ENCODE measurements around the gene SPA17.

DNA sequence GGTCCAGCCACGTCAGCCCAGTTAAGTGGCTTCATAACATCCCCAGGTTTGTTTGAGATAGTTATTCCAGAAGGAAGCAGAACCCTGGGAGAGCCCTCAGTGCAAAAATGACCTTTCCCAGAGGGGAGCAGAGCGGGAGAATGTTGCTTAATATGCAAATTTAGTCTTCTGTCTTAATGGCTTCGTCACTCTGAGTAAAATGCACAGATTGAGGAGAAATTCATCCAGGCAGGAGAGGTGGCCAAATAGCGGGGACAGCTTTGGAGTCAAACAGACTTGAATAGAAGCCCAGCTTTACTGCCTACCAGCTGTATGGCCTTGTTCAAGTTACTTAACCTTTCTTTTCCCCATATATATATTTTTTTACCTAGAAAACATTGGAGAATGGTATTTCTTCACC, 53.8 kb downstream of the SPA17 start:
- TF ChIP-seq CBFB (CRISPR knock-in tag; IDR thresholded peaks at IDR 0.05; ENCODE audit: low read depth) = no peak
- no peak for TF ChIP-seq ZNF425 (CRISPR knock-in tag; conservative IDR thresholded peaks at IDR 0.05)

Data from WTC11 (cell line).